Ovary (tissue), 3 donors: ENCODE measurements around the gene ZNF558.

Source experiments
- EP300 ChIP-seq: sonication (generic); formaldehyde crosslinking; IDR thresholded peaks from one replicate; pipeline ENCODE4 v1.6.1; 2017; ENCODE audit warnings: antibody characterized with exemption
- POLR2A ChIP-seq: fragments of 450-650 bp; IDR thresholded peaks from one replicate; pipeline ENCODE4 v1.6.1; 2017; ENCODE audit warnings: antibody characterized with exemption, mild to moderate bottlenecking, moderate library complexity
- TF ChIP-seq, protein P1 (sequence below), 3 donors: fragments of 450-650 bp in 2 of 3; fragments of 200-600 bp in 1 of 3; IDR thresholded peaks; one replicate each; pipeline versions ENCODE4 v1.5.1 to v1.8.0; 2016 to 2022; ENCODE audit warnings: antibody characterized with exemption in 3 of 3, mild to moderate bottlenecking in 1 of 3
- donor health status: DM: no; HTN: no; CAD: no.

DNA sequence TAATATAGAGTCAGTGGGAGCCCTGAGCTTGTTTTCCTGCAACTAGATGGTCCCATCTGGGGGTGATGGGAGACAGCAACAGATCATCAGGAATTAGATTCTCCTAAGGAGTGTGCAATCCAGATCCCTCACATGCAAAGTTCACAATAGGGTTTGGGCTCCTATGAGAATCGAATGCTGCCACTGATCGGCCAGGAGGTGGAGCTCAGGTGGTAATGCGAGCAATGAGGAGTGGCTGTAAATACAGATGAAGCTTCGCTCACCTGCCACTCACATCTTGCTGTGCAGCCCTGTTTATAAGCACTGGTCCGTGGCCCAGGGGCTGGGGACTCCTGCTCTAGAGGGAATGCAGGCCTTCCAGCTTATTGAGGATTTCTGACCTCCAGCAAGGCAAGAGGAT, 5.7 kb downstream of the ZNF558 start:
- TF ChIP-seq, protein P1, sequence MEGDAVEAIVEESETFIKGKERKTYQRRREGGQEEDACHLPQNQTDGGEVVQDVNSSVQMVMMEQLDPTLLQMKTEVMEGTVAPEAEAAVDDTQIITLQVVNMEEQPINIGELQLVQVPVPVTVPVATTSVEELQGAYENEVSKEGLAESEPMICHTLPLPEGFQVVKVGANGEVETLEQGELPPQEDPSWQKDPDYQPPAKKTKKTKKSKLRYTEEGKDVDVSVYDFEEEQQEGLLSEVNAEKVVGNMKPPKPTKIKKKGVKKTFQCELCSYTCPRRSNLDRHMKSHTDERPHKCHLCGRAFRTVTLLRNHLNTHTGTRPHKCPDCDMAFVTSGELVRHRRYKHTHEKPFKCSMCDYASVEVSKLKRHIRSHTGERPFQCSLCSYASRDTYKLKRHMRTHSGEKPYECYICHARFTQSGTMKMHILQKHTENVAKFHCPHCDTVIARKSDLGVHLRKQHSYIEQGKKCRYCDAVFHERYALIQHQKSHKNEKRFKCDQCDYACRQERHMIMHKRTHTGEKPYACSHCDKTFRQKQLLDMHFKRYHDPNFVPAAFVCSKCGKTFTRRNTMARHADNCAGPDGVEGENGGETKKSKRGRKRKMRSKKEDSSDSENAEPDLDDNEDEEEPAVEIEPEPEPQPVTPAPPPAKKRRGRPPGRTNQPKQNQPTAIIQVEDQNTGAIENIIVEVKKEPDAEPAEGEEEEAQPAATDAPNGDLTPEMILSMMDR (IDR thresholded peaks at IDR 0.05): no peak
- TF ChIP-seq EP300 (no peak), POLR2A (no peak)
